HepG2 (cell line): ENCODE data around the gene CAPZA1. TPM values are rescaled to one million over a fixed set of nuclear protein-coding genes. Genes with fewer than 3 reads are reported as not detected.

Experiments
- CCAR2 ChIP-seq: fragments of 200-400 bp; formaldehyde crosslinking; optimal IDR thresholded peaks from 2 replicates; pipeline ENCODE3; 2018; ENCODE audit warnings: low read depth, mild to moderate bottlenecking, low read length, moderate library complexity
- ELF3 ChIP-seq: IDR thresholded peaks from 2 replicates; pipeline ENCODE4 v1.6.1; 2016; ENCODE audit warnings: missing genetic modification reagents, missing compliant biosample characterization
- HNF4G ChIP-seq, 2 experiments: sonication (generic) in 1 of 2; formaldehyde crosslinking in 1 of 2; IDR thresholded peaks; 2 replicates each; pipeline versions ENCODE4 v1.4.0 to v1.6.1; 2011 to 2020; ENCODE audit warnings: borderline replicate concordance in 2 of 2, low read depth in 2 of 2, mild to moderate bottlenecking in 2 of 2, low read length in 1 of 2, missing genetic modification reagents in 1 of 2, moderate library complexity in 1 of 2
- IKZF5 ChIP-seq: IDR thresholded peaks from 2 replicates; pipeline ENCODE4 v1.6.1; 2018; ENCODE audit warnings: missing genetic modification reagents, mild to moderate bottlenecking, missing compliant biosample characterization
- ONECUT2 ChIP-seq: sonication (generic); formaldehyde crosslinking; IDR thresholded peaks from 2 replicates; pipeline ENCODE4 v1.4.0; 2020; ENCODE audit warnings: missing genetic modification reagents
- ZBTB40 ChIP-seq, 2 experiments: fragments of 450-650 bp in 1 of 2; sonication (generic) in 1 of 2; formaldehyde crosslinking in 1 of 2; IDR thresholded peaks; 2 replicates each; pipeline versions ENCODE4 v1.6.1 to v1.8.0; 2016 to 2022; ENCODE audit warnings: antibody characterized with exemption in 1 of 2, mild to moderate bottlenecking in 1 of 2, missing genetic modification reagents in 1 of 2
- ZNF780A ChIP-seq: sonication (generic); formaldehyde crosslinking; IDR thresholded peaks from 2 replicates; pipeline ENCODE4 v1.8.0; 2022; ENCODE audit warnings: mild to moderate bottlenecking, missing genetic modification reagents, moderate library complexity
- polyA plus RNA-seq, 8 experiments: library from polyadenylated mRNA; depleted of rRNA in 3 of 8; stranded (reverse) in 7 of 8; unstranded in 1 of 8; fragments of >200 nt; fragmentation: Illumina TruSeq in 4 of 8; extraction: Trizol in 4 of 8; gene quantifications; 2 replicates each; pipeline versions ENCODE4 v1.2.1 to v1.2.3, GENCODE V29; 2011 to 2016; ENCODE audit warnings: low read depth in 4 of 8, missing spikeins in 1 of 8, mixed read lengths in 1 of 8; ENCODE audit not compliant: insufficient read depth in 1 of 8
- total RNA-seq, 5 experiments: library from RNA; depleted of rRNA; stranded (reverse); fragments of >200 nt; fragmentation: Illumina TruSeq; extraction: Trizol; gene quantifications; 2 replicates each; pipeline ENCODE4 v1.2.3, GENCODE V29; 2016; ENCODE audit warnings: low read depth in 1 of 5
- TF ChIP-seq, protein P1 (sequence below): sonication (generic); formaldehyde crosslinking; IDR thresholded peaks from 2 replicates; pipeline ENCODE4 v1.4.0; 2020; ENCODE audit warnings: missing genetic modification reagents
- TF ChIP-seq, protein P2 (sequence below): sonication (generic); formaldehyde crosslinking; IDR thresholded peaks from 2 replicates; pipeline ENCODE4 v1.9.0; 2021; ENCODE audit warnings: missing genetic modification reagents, mild to moderate bottlenecking, borderline replicate concordance

Gene CAPZA1
- total and polyA plus RNA-seq, 2 of the 13 experiments (the other 11 are each of a cell fraction or from before 2014, with no cell fraction given), result 67.0 to 117 TPM

GRCh38 chr1:112704934-112705627 is 85.4 kb downstream of the CAPZA1 start (continued):
- peak; percentile 14; the same call in 1 of the 2 replicates for TF ChIP-seq IKZF5 (CRISPR knock-in tag)
- TF ChIP-seq ZNF780A, result 0 out of 2 replicates have a peak, but pooled peaks have one; percentile 60
- TF ChIP-seq ZBTB40 (IDR thresholded peaks at IDR 0.05), result no peak
- TF ChIP-seq ZBTB40 (CRISPR knock-in tag; IDR thresholded peaks at IDR 0.05), result peak; percentile 44; the same call in 1 of the 2 replicates
- no peak for TF ChIP-seq CCAR2
- TF ChIP-seq, protein P1, sequence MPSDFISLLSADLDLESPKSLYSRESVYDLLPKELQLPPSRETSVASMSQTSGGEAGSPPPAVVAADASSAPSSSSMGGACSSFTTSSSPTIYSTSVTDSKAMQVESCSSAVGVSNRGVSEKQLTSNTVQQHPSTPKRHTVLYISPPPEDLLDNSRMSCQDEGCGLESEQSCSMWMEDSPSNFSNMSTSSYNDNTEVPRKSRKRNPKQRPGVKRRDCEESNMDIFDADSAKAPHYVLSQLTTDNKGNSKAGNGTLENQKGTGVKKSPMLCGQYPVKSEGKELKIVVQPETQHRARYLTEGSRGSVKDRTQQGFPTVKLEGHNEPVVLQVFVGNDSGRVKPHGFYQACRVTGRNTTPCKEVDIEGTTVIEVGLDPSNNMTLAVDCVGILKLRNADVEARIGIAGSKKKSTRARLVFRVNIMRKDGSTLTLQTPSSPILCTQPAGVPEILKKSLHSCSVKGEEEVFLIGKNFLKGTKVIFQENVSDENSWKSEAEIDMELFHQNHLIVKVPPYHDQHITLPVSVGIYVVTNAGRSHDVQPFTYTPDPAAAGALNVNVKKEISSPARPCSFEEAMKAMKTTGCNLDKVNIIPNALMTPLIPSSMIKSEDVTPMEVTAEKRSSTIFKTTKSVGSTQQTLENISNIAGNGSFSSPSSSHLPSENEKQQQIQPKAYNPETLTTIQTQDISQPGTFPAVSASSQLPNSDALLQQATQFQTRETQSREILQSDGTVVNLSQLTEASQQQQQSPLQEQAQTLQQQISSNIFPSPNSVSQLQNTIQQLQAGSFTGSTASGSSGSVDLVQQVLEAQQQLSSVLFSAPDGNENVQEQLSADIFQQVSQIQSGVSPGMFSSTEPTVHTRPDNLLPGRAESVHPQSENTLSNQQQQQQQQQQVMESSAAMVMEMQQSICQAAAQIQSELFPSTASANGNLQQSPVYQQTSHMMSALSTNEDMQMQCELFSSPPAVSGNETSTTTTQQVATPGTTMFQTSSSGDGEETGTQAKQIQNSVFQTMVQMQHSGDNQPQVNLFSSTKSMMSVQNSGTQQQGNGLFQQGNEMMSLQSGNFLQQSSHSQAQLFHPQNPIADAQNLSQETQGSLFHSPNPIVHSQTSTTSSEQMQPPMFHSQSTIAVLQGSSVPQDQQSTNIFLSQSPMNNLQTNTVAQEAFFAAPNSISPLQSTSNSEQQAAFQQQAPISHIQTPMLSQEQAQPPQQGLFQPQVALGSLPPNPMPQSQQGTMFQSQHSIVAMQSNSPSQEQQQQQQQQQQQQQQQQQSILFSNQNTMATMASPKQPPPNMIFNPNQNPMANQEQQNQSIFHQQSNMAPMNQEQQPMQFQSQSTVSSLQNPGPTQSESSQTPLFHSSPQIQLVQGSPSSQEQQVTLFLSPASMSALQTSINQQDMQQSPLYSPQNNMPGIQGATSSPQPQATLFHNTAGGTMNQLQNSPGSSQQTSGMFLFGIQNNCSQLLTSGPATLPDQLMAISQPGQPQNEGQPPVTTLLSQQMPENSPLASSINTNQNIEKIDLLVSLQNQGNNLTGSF, result no peak
- peak; percentile 71; the same call in 1 of the 2 replicates for TF ChIP-seq HNF4G (IDR thresholded peaks at IDR 0.05; ENCODE audit: borderline replicate concordance, low read depth, low read length)
- TF ChIP-seq HNF4G (CRISPR knock-in tag; IDR thresholded peaks at IDR 0.05; ENCODE audit: borderline replicate concordance, low read depth), result peak; percentile 57; the same call in 1 of the 2 replicates
- no peak for TF ChIP-seq ONECUT2
- TF ChIP-seq ELF3 (CRISPR knock-in tag), result peak; percentile 69
- TF ChIP-seq, protein P2, sequence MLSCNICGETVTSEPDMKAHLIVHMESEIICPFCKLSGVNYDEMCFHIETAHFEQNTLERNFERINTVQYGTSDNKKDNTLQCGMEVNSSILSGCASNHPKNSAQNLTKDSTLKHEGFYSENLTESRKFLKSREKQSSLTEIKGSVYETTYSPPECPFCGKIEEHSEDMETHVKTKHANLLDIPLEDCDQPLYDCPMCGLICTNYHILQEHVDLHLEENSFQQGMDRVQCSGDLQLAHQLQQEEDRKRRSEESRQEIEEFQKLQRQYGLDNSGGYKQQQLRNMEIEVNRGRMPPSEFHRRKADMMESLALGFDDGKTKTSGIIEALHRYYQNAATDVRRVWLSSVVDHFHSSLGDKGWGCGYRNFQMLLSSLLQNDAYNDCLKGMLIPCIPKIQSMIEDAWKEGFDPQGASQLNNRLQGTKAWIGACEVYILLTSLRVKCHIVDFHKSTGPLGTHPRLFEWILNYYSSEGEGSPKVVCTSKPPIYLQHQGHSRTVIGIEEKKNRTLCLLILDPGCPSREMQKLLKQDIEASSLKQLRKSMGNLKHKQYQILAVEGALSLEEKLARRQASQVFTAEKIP (CRISPR knock-in tag), result no peak
